ENCODE data around the gene DACH1.

The DACH1 gene

DNA sequence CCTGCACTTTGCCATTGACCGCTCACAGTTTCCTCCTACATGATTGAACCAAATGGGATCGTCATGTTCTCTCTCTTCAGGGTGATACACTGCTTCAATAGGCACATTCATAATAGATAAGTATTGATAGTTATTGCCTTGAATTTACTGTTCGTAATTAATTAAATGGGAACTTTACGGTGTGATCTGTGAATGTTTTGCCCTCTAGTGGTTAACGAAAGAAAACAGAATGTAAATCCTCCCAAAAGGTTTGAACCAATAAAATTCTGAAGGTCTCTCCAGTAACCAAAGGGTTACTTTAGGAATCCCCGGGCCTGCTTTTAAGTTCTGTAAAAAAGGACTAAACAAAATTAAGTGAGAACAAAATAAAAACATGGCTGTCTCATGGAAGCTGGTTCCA is 389.3 kb downstream of the DACH1 start:
- Histone ChIP-seq H3K9ac (ENCODE audit: low read depth, low read length) (no peak overlapping the region), H3K27me3 (ENCODE audit: control insufficient read depth, insufficient read depth, low read length) (no peaks in the 10 kb centered on the region), H3K4me1 (ENCODE audit: control insufficient read depth, insufficient read depth, low read length) (no peaks in the 10 kb centered on the region), H3K4me2 (ENCODE audit: low read length) (no peak overlapping the region), H3K9me3 (replicated peaks; ENCODE audit: low read length) (no peaks in the 10 kb centered on the region), H3K36me3 (ENCODE audit: insufficient read depth, low read length) (no peaks in the 10 kb centered on the region), H3K4me3 (ENCODE audit: low read length) (no peak overlapping the region)

DNA sequence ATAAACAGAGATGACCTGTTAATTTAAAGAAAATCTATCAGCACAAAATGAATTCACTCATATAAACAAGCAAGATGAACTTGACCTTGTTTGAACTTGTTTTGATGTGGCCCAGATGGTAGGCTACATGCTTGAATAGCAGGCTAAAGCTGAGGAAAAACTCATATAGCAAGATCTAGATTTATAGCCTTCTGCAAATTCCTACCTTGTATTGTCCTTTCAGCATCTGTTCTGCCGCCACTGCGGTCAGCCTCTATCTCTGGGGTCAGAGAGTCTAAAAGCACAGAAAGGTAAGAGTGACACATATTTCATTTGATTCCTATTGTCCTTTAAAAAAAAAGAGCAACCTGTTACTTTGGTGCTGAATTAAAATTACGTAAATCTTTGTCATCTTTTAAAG is 392.1 kb downstream of the DACH1 start:
- H3K4me2 ChIP-seq (ENCODE audit: low read length), result no peak overlapping the region
- H3K4me1 ChIP-seq (ENCODE audit: control insufficient read depth, insufficient read depth, low read length), result no peaks in the 10 kb centered on the region
- no peak overlapping the region for H3K4me3 ChIP-seq (ENCODE audit: low read length)
- no peak overlapping the region for H3K9ac ChIP-seq (ENCODE audit: low read depth, low read length)
- H3K27me3 ChIP-seq (ENCODE audit: control insufficient read depth, insufficient read depth, low read length), result no peaks in the 10 kb centered on the region
- H3K9me3 ChIP-seq (replicated peaks; ENCODE audit: low read length), result no peaks in the 10 kb centered on the region
- no peaks in the 10 kb centered on the region for H3K36me3 ChIP-seq (ENCODE audit: insufficient read depth, low read length)

DNA sequence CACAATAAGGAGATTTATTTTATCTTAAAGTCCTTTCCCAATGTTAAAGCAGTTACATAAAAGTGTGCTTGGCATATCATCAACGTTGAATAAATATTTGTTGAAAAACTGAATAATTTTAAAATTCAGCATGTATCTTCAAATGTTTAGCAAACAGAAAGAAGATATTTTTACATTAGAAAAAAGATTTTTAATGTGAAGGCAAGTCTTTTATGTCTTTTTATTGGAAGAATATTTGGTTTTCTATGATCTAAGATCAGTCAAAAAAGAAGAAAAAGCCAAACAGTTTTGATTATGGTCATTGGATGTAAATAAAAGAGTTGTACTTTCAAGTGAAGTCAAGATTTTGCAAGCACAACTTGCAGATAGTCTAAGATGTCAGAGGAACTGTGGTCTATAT is 397.4 kb downstream of the DACH1 start:
- Histone ChIP-seq H3K4me2 (ENCODE audit: low read length) (no peak overlapping the region), H3K36me3 (ENCODE audit: insufficient read depth, low read length) (no peaks in the 10 kb centered on the region), H3K4me3 (ENCODE audit: low read length) (no peak overlapping the region), H3K9ac (ENCODE audit: low read depth, low read length) (no peak overlapping the region), H3K9me3 (replicated peaks; ENCODE audit: low read length) (no peaks in the 10 kb centered on the region), H3K4me1 (ENCODE audit: control insufficient read depth, insufficient read depth, low read length) (no peaks in the 10 kb centered on the region), H3K27me3 (ENCODE audit: control insufficient read depth, insufficient read depth, low read length) (no peaks in the 10 kb centered on the region)

DNA sequence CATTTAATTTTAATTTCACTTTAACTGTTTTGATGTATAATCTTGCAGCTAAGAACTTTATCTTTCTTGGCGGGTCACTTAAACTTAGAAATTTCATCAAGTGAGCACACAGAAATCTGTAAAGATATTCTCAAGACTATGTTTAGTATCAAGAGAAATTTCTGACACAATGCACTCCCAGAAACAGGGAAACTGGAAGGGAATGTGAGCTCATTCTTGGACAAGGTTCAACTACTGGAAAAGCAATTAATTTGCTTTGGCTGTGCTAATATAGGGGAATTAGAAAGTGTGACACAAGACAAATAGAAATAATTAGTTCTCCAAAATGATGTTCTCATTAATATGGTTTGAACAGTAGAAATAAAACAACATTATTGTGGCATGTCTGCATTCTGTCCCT is 402.3 kb downstream of the DACH1 start:
- Histone ChIP-seq H3K9me3 (replicated peaks; ENCODE audit: low read length) (no peaks in the 10 kb centered on the region), H3K36me3 (ENCODE audit: insufficient read depth, low read length) (no peaks in the 10 kb centered on the region), H3K4me2 (ENCODE audit: low read length) (no peak overlapping the region), H3K4me3 (ENCODE audit: low read length) (no peak overlapping the region), H3K4me1 (ENCODE audit: control insufficient read depth, insufficient read depth, low read length) (no peaks in the 10 kb centered on the region), H3K27me3 (ENCODE audit: control insufficient read depth, insufficient read depth, low read length) (no peaks in the 10 kb centered on the region), H3K9ac (ENCODE audit: low read depth, low read length) (no peak overlapping the region)

DNA sequence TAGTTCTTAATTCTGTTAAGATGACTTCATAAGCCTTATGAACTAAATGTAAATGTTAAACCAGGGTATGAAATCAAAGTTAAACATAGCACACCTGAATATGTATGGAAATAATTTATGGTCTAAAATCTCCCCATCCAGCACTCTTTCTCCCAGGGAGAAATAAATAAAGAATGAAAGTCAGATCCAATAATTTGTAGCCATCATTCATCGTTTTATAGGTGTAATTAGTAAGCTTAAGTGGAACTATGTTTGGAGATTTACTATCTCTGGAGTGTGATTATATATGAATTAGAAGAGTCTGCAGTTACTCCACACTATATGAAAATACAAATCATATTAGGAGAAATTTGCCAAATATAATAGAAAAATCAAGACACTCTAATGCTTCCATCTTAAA is 405.1 kb downstream of the DACH1 start:
- H3K9ac ChIP-seq (ENCODE audit: low read depth, low read length), result no peak overlapping the region
- no peak overlapping the region for H3K4me3 ChIP-seq (ENCODE audit: low read length)
- H3K36me3 ChIP-seq (ENCODE audit: insufficient read depth, low read length), result no peaks in the 10 kb centered on the region
- H3K4me1 ChIP-seq (ENCODE audit: control insufficient read depth, insufficient read depth, low read length), result no peaks in the 10 kb centered on the region
- no peaks in the 10 kb centered on the region for H3K27me3 ChIP-seq (ENCODE audit: control insufficient read depth, insufficient read depth, low read length)
- H3K9me3 ChIP-seq (replicated peaks; ENCODE audit: low read length), result no peaks in the 10 kb centered on the region
- no peak overlapping the region for H3K4me2 ChIP-seq (ENCODE audit: low read length)

DNA sequence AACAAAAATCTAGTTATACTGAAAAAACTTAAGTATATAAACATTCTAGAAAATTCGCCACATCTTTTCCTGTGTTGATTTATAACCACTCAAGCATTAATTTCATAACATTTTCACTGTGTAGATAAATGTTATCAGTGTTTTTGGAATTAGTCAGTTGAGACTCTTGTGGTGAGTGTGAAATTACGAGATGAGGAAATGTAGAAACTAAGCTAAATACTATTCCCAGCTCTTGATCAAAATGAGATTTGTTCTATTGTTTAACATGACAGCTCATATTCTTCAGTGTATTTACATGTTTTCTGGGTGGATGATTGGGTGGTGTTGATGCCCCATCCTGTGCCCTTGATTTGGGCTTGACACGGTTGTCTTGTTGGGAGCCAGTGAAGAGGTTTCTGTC is 406.8 kb downstream of the DACH1 start:
- H3K4me3 ChIP-seq (ENCODE audit: low read length), result no peak overlapping the region
- H3K4me2 ChIP-seq (ENCODE audit: low read length), result no peak overlapping the region
- no peaks in the 10 kb centered on the region for H3K27me3 ChIP-seq (ENCODE audit: control insufficient read depth, insufficient read depth, low read length)

DNA sequence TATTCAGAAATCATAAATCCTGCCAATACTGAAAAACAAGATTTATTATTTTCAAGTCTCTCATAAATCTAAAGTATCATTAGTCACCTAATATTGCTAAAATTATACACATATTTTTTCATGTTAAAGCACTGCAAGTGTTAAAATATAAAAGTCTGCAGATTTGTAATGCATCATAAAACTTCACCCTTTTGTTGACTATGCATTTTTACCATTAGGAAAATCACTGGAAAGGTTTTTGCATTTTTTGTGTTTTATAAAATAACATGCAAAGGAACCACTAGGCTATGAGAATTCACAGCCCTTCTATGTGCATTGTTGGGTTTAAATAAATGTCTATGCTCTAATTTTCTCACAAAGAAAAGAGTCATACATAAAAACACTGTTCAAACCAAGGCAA is 407.3 kb downstream of the DACH1 start:
- no peak overlapping the region for H3K9ac ChIP-seq (ENCODE audit: low read depth, low read length)
- no peaks in the 10 kb centered on the region for H3K9me3 ChIP-seq (replicated peaks; ENCODE audit: low read length)

More for the DNA sequence above, 406.8 kb downstream of the DACH1 start:
- no peaks in the 10 kb centered on the region for H3K9me3 ChIP-seq (replicated peaks; ENCODE audit: low read length)
- H3K9ac ChIP-seq (ENCODE audit: low read depth, low read length), result no peak overlapping the region
- no peaks in the 10 kb centered on the region for H3K4me1 ChIP-seq (ENCODE audit: control insufficient read depth, insufficient read depth, low read length)
- no peaks in the 10 kb centered on the region for H3K36me3 ChIP-seq (ENCODE audit: insufficient read depth, low read length)

DNA sequence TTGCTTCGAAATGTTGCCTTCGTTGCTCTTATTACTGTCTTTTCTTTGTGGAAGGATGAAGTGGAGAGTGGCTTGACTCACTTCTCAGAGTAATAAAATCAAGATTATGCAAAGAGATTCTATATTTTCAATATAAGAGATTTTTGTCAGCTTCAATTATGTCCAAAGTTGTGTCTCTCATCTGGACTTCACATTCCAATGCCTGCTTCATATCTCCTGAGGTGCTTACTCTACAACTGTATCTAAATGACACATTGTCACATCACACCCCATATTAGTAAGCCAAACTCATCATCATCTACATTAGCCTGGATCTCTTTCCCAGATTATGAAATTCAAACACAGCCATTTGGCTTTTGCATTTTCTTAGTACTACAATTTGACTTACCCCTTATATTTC is 409.4 kb downstream of the DACH1 start:
- H3K36me3 ChIP-seq (ENCODE audit: insufficient read depth, low read length), result no peaks in the 10 kb centered on the region
- H3K4me1 ChIP-seq (ENCODE audit: control insufficient read depth, insufficient read depth, low read length), result no peaks in the 10 kb centered on the region
- no peak overlapping the region for H3K4me2 ChIP-seq (ENCODE audit: low read length)
- no peak overlapping the region for H3K4me3 ChIP-seq (ENCODE audit: low read length)
- no peak overlapping the region for H3K9ac ChIP-seq (ENCODE audit: low read depth, low read length)
- no peaks in the 10 kb centered on the region for H3K9me3 ChIP-seq (replicated peaks; ENCODE audit: low read length)
- H3K27me3 ChIP-seq (ENCODE audit: control insufficient read depth, insufficient read depth, low read length), result no peaks in the 10 kb centered on the region

More for the DNA sequence above, 407.3 kb downstream of the DACH1 start:
- no peaks in the 10 kb centered on the region for H3K4me1 ChIP-seq (ENCODE audit: control insufficient read depth, insufficient read depth, low read length)
- H3K4me2 ChIP-seq (ENCODE audit: low read length), result no peak overlapping the region
- no peaks in the 10 kb centered on the region for H3K27me3 ChIP-seq (ENCODE audit: control insufficient read depth, insufficient read depth, low read length)
- H3K36me3 ChIP-seq (ENCODE audit: insufficient read depth, low read length), result no peaks in the 10 kb centered on the region
- H3K4me3 ChIP-seq (ENCODE audit: low read length), result no peak overlapping the region

DNA sequence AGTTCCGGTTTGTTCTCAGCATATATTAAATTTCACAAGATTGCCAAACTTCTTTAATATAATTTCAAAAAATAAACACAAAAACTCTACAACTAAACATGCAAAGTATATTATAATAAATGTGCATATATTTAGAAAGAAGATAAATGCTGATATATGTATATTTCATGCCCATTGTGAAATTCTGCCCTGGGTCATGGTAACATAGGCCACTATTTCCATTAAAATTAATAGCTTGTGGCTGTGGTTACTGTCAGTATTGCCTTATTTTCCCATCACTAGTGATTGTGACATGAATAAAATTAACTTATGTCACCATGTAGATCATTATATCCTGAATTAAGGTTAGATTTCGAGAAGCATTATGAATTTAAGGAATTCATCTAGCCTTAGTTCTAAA is 410.9 kb downstream of the DACH1 start:
- no peaks in the 10 kb centered on the region for H3K36me3 ChIP-seq (ENCODE audit: insufficient read depth, low read length)
- no peak overlapping the region for H3K9ac ChIP-seq (ENCODE audit: low read depth, low read length)
- no peak overlapping the region for H3K4me2 ChIP-seq (ENCODE audit: low read length)
- no peaks in the 10 kb centered on the region for H3K27me3 ChIP-seq (ENCODE audit: control insufficient read depth, insufficient read depth, low read length)
- H3K9me3 ChIP-seq (replicated peaks; ENCODE audit: low read length), result no peaks in the 10 kb centered on the region
- H3K4me1 ChIP-seq (ENCODE audit: control insufficient read depth, insufficient read depth, low read length), result no peaks in the 10 kb centered on the region
- H3K4me3 ChIP-seq (ENCODE audit: low read length), result no peak overlapping the region

DNA sequence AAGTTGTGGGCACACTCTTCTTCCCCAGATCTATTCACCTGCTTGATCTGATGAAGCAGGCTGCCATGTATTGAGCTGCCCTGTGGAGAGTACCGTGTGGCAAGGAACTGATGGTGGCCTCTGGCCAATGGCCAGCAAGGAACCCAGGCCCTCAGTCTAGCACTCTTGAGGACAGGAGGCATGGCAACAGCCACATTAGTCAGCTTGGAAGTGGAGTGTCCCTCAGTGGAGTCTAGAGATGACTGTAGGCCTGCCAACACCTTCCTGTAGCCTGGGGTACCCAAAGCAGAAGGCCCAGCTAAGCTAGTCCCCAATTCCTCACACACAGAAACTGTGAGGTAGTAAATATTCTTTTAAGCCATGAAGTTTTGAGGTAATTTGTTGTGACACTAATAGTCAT is 412.5 kb downstream of the DACH1 start:
- Histone ChIP-seq H3K36me3 (ENCODE audit: insufficient read depth, low read length) (no peaks in the 10 kb centered on the region), H3K4me1 (ENCODE audit: control insufficient read depth, insufficient read depth, low read length) (no peaks in the 10 kb centered on the region), H3K9ac (ENCODE audit: low read depth, low read length) (no peak overlapping the region), H3K4me2 (ENCODE audit: low read length) (no peak overlapping the region), H3K9me3 (replicated peaks; ENCODE audit: low read length) (no peaks in the 10 kb centered on the region), H3K4me3 (ENCODE audit: low read length) (no peak overlapping the region), H3K27me3 (ENCODE audit: control insufficient read depth, insufficient read depth, low read length) (no peaks in the 10 kb centered on the region)

DNA sequence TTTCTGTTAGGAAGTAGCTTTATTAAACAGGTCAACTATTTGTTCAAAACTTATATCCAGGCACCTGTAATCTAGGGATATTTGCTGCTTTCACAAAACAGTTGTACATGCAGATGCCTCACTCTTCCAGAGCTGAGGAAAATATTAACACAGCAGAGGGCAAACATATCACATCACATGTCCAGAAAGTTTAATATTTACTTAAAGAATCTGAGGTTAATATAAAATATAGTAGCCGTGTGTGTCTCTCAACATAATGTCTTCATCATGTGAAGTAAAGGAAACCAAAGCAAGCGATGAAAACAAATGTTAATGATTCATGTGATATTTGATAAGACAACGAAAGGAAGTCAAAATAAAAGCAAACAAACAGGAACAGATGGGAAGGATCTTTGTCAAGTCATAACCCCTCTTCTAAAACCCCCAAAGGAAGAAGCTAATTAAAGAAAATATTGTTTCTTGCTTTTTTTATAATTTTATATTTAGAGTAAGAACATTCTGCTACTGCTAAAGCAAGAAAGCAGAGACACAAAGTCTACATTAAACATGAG is 418.8 kb downstream of the DACH1 start:
- no peaks in the 10 kb centered on the region for H3K27me3 ChIP-seq (ENCODE audit: control insufficient read depth, insufficient read depth, low read length)
- H3K9ac ChIP-seq (ENCODE audit: low read depth, low read length), result no peak overlapping the region
- no peak overlapping the region for H3K4me3 ChIP-seq (ENCODE audit: low read length)
- H3K36me3 ChIP-seq (ENCODE audit: insufficient read depth, low read length), result no peaks in the 10 kb centered on the region
- H3K4me2 ChIP-seq (ENCODE audit: low read length), result no peak overlapping the region
- no peaks in the 10 kb centered on the region for H3K4me1 ChIP-seq (ENCODE audit: control insufficient read depth, insufficient read depth, low read length)
- no peaks in the 10 kb centered on the region for H3K9me3 ChIP-seq (replicated peaks; ENCODE audit: low read length)

DNA sequence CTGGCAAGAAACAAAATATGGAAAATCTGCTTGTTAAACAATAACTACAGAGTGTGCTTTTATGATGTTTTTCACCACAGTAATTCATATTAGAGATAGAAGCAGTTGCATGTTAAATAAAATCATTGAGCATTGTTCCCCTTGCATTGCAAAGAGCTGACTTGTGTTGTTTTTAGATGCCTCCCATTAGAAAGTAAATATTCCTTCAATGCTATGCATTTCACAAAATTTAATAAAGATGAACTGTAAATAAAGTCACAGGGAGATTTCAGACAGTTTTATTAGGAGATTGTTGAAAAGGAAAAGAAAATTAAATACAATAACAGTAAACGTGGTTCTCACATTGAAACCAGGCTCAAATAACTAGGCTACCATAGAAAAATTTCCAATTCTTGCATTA is 429.3 kb downstream of the DACH1 start:
- Histone ChIP-seq H3K27me3 (ENCODE audit: control insufficient read depth, insufficient read depth, low read length) (no peaks in the 10 kb centered on the region), H3K4me2 (ENCODE audit: low read length) (no peak overlapping the region), H3K4me3 (ENCODE audit: low read length) (no peak overlapping the region), H3K9ac (ENCODE audit: low read depth, low read length) (no peak overlapping the region), H3K9me3 (replicated peaks; ENCODE audit: low read length) (no peaks in the 10 kb centered on the region), H3K36me3 (ENCODE audit: insufficient read depth, low read length) (no peaks in the 10 kb centered on the region), H3K4me1 (ENCODE audit: control insufficient read depth, insufficient read depth, low read length) (no peaks in the 10 kb centered on the region)

Data from skeletal muscle satellite cell (primary cell).